Measurements from ENCODE around the gene REXO1. TPM values are rescaled to one million over a fixed set of nuclear protein-coding genes. Genes with fewer than 3 reads are reported as not detected.

Gene REXO1
- total and polyA plus RNA-seq, 2 of the 13 experiments (the other 11 are each of a cell fraction or from before 2014, with no cell fraction given), result 5.0 to 11.2 TPM

DNA sequence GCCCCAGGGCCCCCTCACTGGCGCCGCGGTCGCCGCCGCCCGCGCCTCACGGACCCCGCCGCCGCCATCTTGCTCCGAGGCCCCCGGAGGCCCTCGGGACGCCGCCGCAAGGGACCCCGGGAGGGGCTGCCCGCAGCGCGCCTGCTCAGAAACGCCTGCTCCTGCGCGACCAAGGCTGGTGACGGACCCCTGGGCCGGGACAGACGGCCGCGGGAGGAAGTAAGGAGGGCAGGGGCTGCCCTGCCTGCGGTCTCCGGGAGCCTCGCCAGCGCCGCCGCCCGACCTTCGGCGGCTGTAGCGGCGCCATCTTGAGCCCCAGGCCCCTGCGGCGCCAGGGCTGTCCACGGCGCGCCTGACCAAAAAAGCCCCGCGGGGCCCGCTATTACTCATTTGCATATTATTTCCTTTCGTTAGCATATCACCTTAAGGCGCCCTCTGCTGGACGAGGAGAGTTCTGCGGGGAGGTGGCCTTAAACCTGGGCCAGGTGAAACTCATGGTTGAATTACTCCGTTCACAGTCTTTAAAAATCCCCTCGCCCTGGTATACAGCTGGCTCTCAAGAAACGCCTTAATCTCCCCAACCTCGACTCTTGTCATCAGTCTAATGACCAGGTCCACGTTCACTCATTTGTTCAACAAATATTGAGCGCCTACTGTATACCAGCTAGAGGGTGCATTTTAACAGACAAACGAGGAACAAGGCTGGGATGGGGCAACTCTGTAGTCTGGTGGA is at the start of gene REXO1 (continued):
- TF ChIP-seq, protein P1, sequence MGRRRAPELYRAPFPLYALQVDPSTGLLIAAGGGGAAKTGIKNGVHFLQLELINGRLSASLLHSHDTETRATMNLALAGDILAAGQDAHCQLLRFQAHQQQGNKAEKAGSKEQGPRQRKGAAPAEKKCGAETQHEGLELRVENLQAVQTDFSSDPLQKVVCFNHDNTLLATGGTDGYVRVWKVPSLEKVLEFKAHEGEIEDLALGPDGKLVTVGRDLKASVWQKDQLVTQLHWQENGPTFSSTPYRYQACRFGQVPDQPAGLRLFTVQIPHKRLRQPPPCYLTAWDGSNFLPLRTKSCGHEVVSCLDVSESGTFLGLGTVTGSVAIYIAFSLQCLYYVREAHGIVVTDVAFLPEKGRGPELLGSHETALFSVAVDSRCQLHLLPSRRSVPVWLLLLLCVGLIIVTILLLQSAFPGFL (CRISPR knock-in tag; IDR thresholded peaks at IDR 0.05), result no peak
- TF ChIP-seq MIER2 (CRISPR knock-in tag; IDR thresholded peaks at IDR 0.05) (no peak), ZNF12 (CRISPR knock-in tag; IDR thresholded peaks at IDR 0.05) (peak; percentile 18; the same call in 1 of the 2 replicates), REL (CRISPR knock-in tag; conservative IDR thresholded peaks at IDR 0.05) (no peak), ETV6 (CRISPR knock-in tag; conservative IDR thresholded peaks at IDR 0.05) (no peak), IKZF4 (CRISPR knock-in tag; IDR thresholded peaks at IDR 0.05; ENCODE audit: borderline replicate concordance, low read depth, not compliant biosample characterization) (no peak), ZNF230 (CRISPR knock-in tag; IDR thresholded peaks at IDR 0.05) (no peak), THRA (CRISPR knock-in tag; IDR thresholded peaks at IDR 0.05; ENCODE audit: borderline replicate concordance) (0 out of 2 replicates have a peak, but pooled peaks have one; percentile 38), MAX (IDR thresholded peaks at IDR 0.05) (peak; percentile 36; the same call in 1 of the 2 replicates), KAT8 (CRISPR knock-in tag; IDR thresholded peaks at IDR 0.05) (peak; percentile 86), PHF20 (CRISPR knock-in tag; IDR thresholded peaks at IDR 0.05) (peak; percentile 77)
- TF ChIP-seq, protein P2, sequence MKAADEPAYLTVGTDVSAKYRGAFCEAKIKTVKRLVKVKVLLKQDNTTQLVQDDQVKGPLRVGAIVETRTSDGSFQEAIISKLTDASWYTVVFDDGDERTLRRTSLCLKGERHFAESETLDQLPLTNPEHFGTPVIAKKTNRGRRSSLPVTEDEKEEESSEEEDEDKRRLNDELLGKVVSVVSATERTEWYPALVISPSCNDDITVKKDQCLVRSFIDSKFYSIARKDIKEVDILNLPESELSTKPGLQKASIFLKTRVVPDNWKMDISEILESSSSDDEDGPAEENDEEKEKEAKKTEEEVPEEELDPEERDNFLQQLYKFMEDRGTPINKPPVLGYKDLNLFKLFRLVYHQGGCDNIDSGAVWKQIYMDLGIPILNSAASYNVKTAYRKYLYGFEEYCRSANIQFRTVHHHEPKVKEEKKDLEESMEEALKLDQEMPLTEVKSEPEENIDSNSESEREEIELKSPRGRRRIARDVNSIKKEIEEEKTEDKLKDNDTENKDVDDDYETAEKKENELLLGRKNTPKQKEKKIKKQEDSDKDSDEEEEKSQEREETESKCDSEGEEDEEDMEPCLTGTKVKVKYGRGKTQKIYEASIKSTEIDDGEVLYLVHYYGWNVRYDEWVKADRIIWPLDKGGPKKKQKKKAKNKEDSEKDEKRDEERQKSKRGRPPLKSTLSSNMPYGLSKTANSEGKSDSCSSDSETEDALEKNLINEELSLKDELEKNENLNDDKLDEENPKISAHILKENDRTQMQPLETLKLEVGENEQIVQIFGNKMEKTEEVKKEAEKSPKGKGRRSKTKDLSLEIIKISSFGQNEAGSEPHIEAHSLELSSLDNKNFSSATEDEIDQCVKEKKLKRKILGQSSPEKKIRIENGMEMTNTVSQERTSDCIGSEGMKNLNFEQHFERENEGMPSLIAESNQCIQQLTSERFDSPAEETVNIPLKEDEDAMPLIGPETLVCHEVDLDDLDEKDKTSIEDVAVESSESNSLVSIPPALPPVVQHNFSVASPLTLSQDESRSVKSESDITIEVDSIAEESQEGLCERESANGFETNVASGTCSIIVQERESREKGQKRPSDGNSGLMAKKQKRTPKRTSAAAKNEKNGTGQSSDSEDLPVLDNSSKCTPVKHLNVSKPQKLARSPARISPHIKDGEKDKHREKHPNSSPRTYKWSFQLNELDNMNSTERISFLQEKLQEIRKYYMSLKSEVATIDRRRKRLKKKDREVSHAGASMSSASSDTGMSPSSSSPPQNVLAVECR (CRISPR knock-in tag; IDR thresholded peaks at IDR 0.05; ENCODE audit: borderline replicate concordance), result no peak; the same call in 1 of the 2 replicates

Measured in HepG2 (cell line).